Tibial nerve (tissue), 4 donors: ENCODE data around the gene ACAT2. TPM values are rescaled to one million over a fixed set of nuclear protein-coding genes. Genes with fewer than 3 reads are reported as not detected.
A peak's percentile ranks its signal among the peaks of the same experiment; 100 is the strongest.
"Not testable (repeated sequence)": the region's sequence is repeated elsewhere in the genome, so short reads cannot be mapped to it uniquely, and the experiment has no call there.

Experiments
- DNase-seq, 2 donors: peaks; one replicate each; pipeline ENCODE4 v3.0.0-alpha.2; 2019; ENCODE audit warnings: low spot score in 2 of 2
- H3K27ac ChIP-seq, 4 donors: fragments of 200-600 bp; sonication (generic) in 3 of 4; one replicate each; pipeline ENCODE4 v1.5.1; 2017 to 2019; ENCODE audit warnings: mild to moderate bottlenecking in 1 of 4
- H3K27me3 ChIP-seq, 2 donors: fragments of 200-600 bp; sonication (generic) in 1 of 2; one replicate each; pipeline versions ENCODE4 v1.5.1 to v1.6.0; 2017 to 2019
- H3K36me3 ChIP-seq, 3 donors: fragments of 200-600 bp; sonication (generic); one replicate each; pipeline ENCODE4 v1.5.1; 2018 to 2019
- H3K4me1 ChIP-seq, 4 donors: fragments of 200-600 bp; sonication (generic) in 3 of 4; one replicate each; pipeline ENCODE4 v1.5.1; 2017 to 2019
- H3K4me3 ChIP-seq, 4 donors: fragments of 200-600 bp; sonication (generic) in 3 of 4; one replicate each; pipeline ENCODE4 v1.5.1; 2017 to 2019; ENCODE audit warnings: mild to moderate bottlenecking in 1 of 4, moderate library complexity in 1 of 4
- H3K9me3 ChIP-seq, 4 donors: fragments of 200-600 bp; sonication (generic) in 3 of 4; one replicate each; pipeline ENCODE4 v1.5.1; 2017 to 2019
- CTCF ChIP-seq, 5 experiments: fragments of 200-600 bp in 3 of 5; fragments of 450-650 bp in 2 of 5; sonication (generic) in 3 of 5; IDR thresholded peaks; one replicate each; pipeline ENCODE4 v1.5.1; 2016 to 2019; ENCODE audit warnings: antibody characterized with exemption in 5 of 5, mild to moderate bottlenecking in 3 of 5, moderate library complexity in 2 of 5
- EP300 ChIP-seq, 2 donors: sonication (generic); formaldehyde crosslinking; IDR thresholded peaks; one replicate each; pipeline ENCODE4 v1.6.1; 2017; ENCODE audit warnings: antibody characterized with exemption in 2 of 2, mild to moderate bottlenecking in 1 of 2
- POLR2A ChIP-seq, 2 donors: fragments of 450-650 bp; IDR thresholded peaks; one replicate each; pipeline ENCODE4 v1.6.1; 2017; ENCODE audit warnings: antibody characterized with exemption in 2 of 2, mild to moderate bottlenecking in 2 of 2, moderate library complexity in 2 of 2
- WGBS, 2 donors: methylation state at CpG; one replicate each; pipeline ENCODE4 v1.1.5; 2018; 5-methylcytosine and 5-hydroxymethylcytosine counted together
- total RNA-seq, 4 donors: library from RNA; depleted of rRNA; stranded (reverse); fragments of >200 nt; gene quantifications; one replicate each; pipeline ENCODE4 v1.1.0, GENCODE V29; 2016

Gene ACAT2
- total RNA-seq, result 10 to 100 TPM in 3 of 4 donors, 1 to 10 TPM in 1; 8.1 to 20.6 (median 17.1) TPM

- no peaks in the 10 kb centered on the region for H3K9me3 ChIP-seq
- peak within 1 kb of the TSS; percentile 97 to 99 (median 98) for H3K27ac ChIP-seq
- H3K27me3 ChIP-seq, result no peaks in the 10 kb centered on the region
- TF ChIP-seq POLR2A (IDR thresholded peaks at IDR 0.05) (peak; percentile 45 to 81), CTCF (IDR thresholded peaks at IDR 0.05) (peak in 2 of 5 experiments; percentile 54 to 61), EP300 (IDR thresholded peaks at IDR 0.05) (peak; percentile 81 to 95)
- peaks cover 0 to 32% (median 0%) of the 10 kb centered on the region in 3 donors for H3K36me3 ChIP-seq
- peaks cover 0 to 23% (median 17%) of the 10 kb centered on the region in 4 donors for H3K4me1 ChIP-seq
- DNase-seq, result peak; percentile 92 to 93
- H3K4me3 ChIP-seq, result peak within 1 kb of the TSS; percentile 69 to 99 (median 84)
- 1% methylated on average over 20 to 42 of the region's 76 CpGs for WGBS, 2 donors
Observed at GRCh38 chr6:159761873-159762680, at the start of gene ACAT2. Gene ACAT2, plus strand, starts transcription at chr6:159762045. Its CDS starts 43 bp downstream, at chr6:159762088.

- H3K9me3 ChIP-seq, H3K36me3 ChIP-seq, H3K27me3 ChIP-seq, DNase-seq, H3K27ac ChIP-seq, H3K4me3 ChIP-seq: not testable (repeated sequence)
- WGBS, 2 donors, result 92 to 94% methylated on average over 3 of the region's 3 CpGs
- peaks cover 0 to 30% (median 9%) of the 10 kb centered on the region in 4 donors for H3K4me1 ChIP-seq
Observed at GRCh38 chr6:159712389-159712788, 49.5 kb upstream of the ACAT2 start.

- H3K36me3 ChIP-seq, result no peaks in the 10 kb centered on the region
- no peaks in the 10 kb centered on the region for H3K9me3 ChIP-seq
- 92 to 94% methylated on average over 7 of the region's 7 CpGs for WGBS, 2 donors
- DNase-seq, result no peak
- peak overlapping the region in 2 of 4 donors; percentile 80 to 93 for H3K27ac ChIP-seq
- no peak overlapping the region for H3K4me3 ChIP-seq
- TF ChIP-seq CTCF (IDR thresholded peaks at IDR 0.05) (no peak), EP300 (IDR thresholded peaks at IDR 0.05) (no peak), POLR2A (IDR thresholded peaks at IDR 0.05) (no peak)
- H3K4me1 ChIP-seq, result peaks cover 0 to 38% (median 9%) of the 10 kb centered on the region in 4 donors
- no peaks in the 10 kb centered on the region for H3K27me3 ChIP-seq
Observed at GRCh38 chr6:159713984-159714383, 47.9 kb upstream of the ACAT2 start.

GRCh38 chr6:159714404-159714803 lies 47.4 kb upstream of the ACAT2 start:
- H3K4me3 ChIP-seq, result no peak overlapping the region
- DNase-seq, result no peak
- H3K36me3 ChIP-seq, result no peaks in the 10 kb centered on the region
- peak overlapping the region in 2 of 4 donors; percentile 80 to 93 for H3K27ac ChIP-seq
- no peak for TF ChIP-seq CTCF (IDR thresholded peaks at IDR 0.05)
- no peak for TF ChIP-seq POLR2A (IDR thresholded peaks at IDR 0.05)
- no peak for TF ChIP-seq EP300 (IDR thresholded peaks at IDR 0.05)
- no peaks in the 10 kb centered on the region for H3K27me3 ChIP-seq
- H3K9me3 ChIP-seq, result no peaks in the 10 kb centered on the region
- peaks cover 0 to 38% (median 9%) of the 10 kb centered on the region in 4 donors for H3K4me1 ChIP-seq
- 84 to 87% methylated on average over 5 of the region's 5 CpGs for WGBS, 2 donors

GRCh38 chr6:159715166-159715565 lies 46.7 kb upstream of the ACAT2 start:
- Histone ChIP-seq H3K36me3 (no peaks in the 10 kb centered on the region), H3K9me3 (no peaks in the 10 kb centered on the region), H3K27me3 (no peaks in the 10 kb centered on the region), H3K4me1 (peaks cover 0 to 38% (median 9%) of the 10 kb centered on the region in 4 donors), H3K27ac (peak overlapping the region in 3 of 4 donors; percentile 46 to 93 (median 80)), H3K4me3 (no peak overlapping the region)
- DNase-seq, result no peak
- 71 to 76% methylated on average over 3 of the region's 3 CpGs for WGBS, 2 donors
- TF ChIP-seq CTCF (IDR thresholded peaks at IDR 0.05) (no peak), POLR2A (IDR thresholded peaks at IDR 0.05) (no peak), EP300 (IDR thresholded peaks at IDR 0.05) (no peak)
